HCT116 (cell line): ENCODE results near the gene R3HCC1L. TPM values are rescaled to one million over a fixed set of nuclear protein-coding genes. Genes with fewer than 3 reads are reported as not detected.

Experiments
- ATAC-seq: fragments of 200-7000 bp; cut with Tn5 transposase; 2 replicates; pipeline ENCODE4 v1.9.1; 2020; ENCODE audit warnings: mild to moderate bottlenecking, moderate library complexity
- BruUV-seq: library from RNA; stranded (reverse); fragments of 400-500 nt; replicated peaks from 2 replicates; lab custom pipeline; 2021; lab: Mats Ljungman, UMichigan
- CTCF ChIA-PET: fragments of 300-600 bp; sonication (Branson Sonifier 250); formaldehyde crosslinking; loops from one replicate; lab custom pipeline; 2021; ENCODE audit warnings: antibody characterized with exemption; lab: Charles Lee
- POLR2A ChIA-PET: fragments of 300-600, 350-600 bp; sonication (Branson Sonifier 250); formaldehyde crosslinking; loops from one replicate; lab custom pipeline; 2021; ENCODE audit warnings: antibody characterized with exemption; lab: Charles Lee
- RAD21 ChIA-PET, 2 experiments: fragments of 300-600 bp; sonication (Branson Sonifier 250); formaldehyde crosslinking; loops; one replicate each; lab custom pipeline; 2023; ENCODE audit warnings: low total read pairs in 2 of 2; ENCODE audit not compliant: uncharacterized antibody in 2 of 2, unreplicated experiment in 2 of 2, low non-redundant PET in 1 of 2; lab: Charles Lee
- DNase-seq: peaks from one replicate; pipeline ENCODE4 v3.0.0-alpha.2; 2010; ENCODE audit warnings: low read depth, low spot score
- H2AFZ ChIP-seq: fragments of 200-600 bp; shearing (Covaris generic), sonication (generic); 2 replicates; pipeline ENCODE4 v1.6.1; 2017; ENCODE audit warnings: low read depth, mixed run types, mixed read lengths, antibody characterized with exemption, low read length; ENCODE audit not compliant: poor library complexity, severe bottlenecking
- H3K27ac ChIP-seq: 2 replicates; pipeline ENCODE4 v1.5.1; 2012; ENCODE audit warnings: low read depth, low read length
- H3K27me3 ChIP-seq: fragments of 200-600 bp; sonication (generic); 2 replicates; pipeline ENCODE4 v1.6.1; 2016; ENCODE audit warnings: mixed run types, low read length, mixed read lengths; ENCODE audit not compliant: insufficient read depth
- H3K36me3 ChIP-seq, 2 experiments: fragments of 200-500 bp in 1 of 2; fragments of 200-600 bp in 1 of 2; sonication (Bioruptor generic) in 1 of 2; sonication (generic) in 1 of 2; 2 replicates each; pipeline versions ENCODE4 v1.5.1 to v1.6.1; 2014 to 2016; ENCODE audit warnings: low read length in 2 of 2, inconsistent platforms in 1 of 2, mixed read lengths in 1 of 2, mixed run types in 1 of 2; ENCODE audit not compliant: insufficient read depth in 2 of 2, control insufficient read depth in 1 of 2
- H3K4me1 ChIP-seq, 2 experiments: fragments of 200-600 bp in 1 of 2; sonication (generic) in 1 of 2; 2 replicates each; pipeline versions ENCODE4 v1.5.1 to v1.6.1; 2012 to 2017; ENCODE audit warnings: low read length in 2 of 2, inconsistent platforms in 1 of 2, mild to moderate bottlenecking in 1 of 2, mixed read lengths in 1 of 2, mixed run types in 1 of 2, moderate library complexity in 1 of 2; ENCODE audit not compliant: insufficient read depth in 2 of 2, control insufficient read depth in 1 of 2
- H3K4me2 ChIP-seq: fragments of 200-600 bp; sonication (generic); 2 replicates; pipeline ENCODE4 v1.6.1; 2017; ENCODE audit warnings: mixed run types, low read length, mixed read lengths
- H3K4me3 ChIP-seq, 2 experiments: fragments of 200-600 bp in 1 of 2; sonication (generic) in 1 of 2; replicated peaks in 1 of 2; 2 replicates each; pipeline ENCODE4 v1.5.1; 2011 to 2016; ENCODE audit warnings: low read length in 2 of 2, control low read depth in 1 of 2, low read depth in 1 of 2, mild to moderate bottlenecking in 1 of 2, mixed read lengths in 1 of 2, mixed run types in 1 of 2
- H3K79me2 ChIP-seq: fragments of 200-600 bp; sonication (generic); 2 replicates; pipeline ENCODE4 v1.6.1; 2017; ENCODE audit warnings: mild to moderate bottlenecking, mixed run types, low read length, moderate library complexity, mixed read lengths; ENCODE audit not compliant: insufficient read depth
- H3K9ac ChIP-seq: fragments of 200-600 bp; sonication (generic); 2 replicates; pipeline ENCODE4 v1.6.1; 2016; ENCODE audit warnings: low read length, mixed read lengths
- H3K9me2 ChIP-seq: fragments of 200-600 bp; sonication (generic), shearing (Covaris generic); 2 replicates; pipeline ENCODE4 v1.6.1; 2017; ENCODE audit warnings: mixed run types, mild to moderate bottlenecking, moderate library complexity; ENCODE audit not compliant: insufficient read depth
- H3K9me3 ChIP-seq, 2 experiments: fragments of 200-500 bp in 1 of 2; fragments of 200-600 bp in 1 of 2; sonication (Bioruptor generic) in 1 of 2; sonication (generic) in 1 of 2; 2 replicates each; pipeline ENCODE4 v1.6.1; 2014 to 2017; ENCODE audit warnings: low read length in 2 of 2, mixed read lengths in 2 of 2, inconsistent platforms in 1 of 2, low read depth in 1 of 2, mild to moderate bottlenecking in 1 of 2, mixed run types in 1 of 2, moderate library complexity in 1 of 2; ENCODE audit not compliant: control insufficient read depth in 1 of 2, insufficient read depth in 1 of 2
- H4K20me1 ChIP-seq: fragments of 200-600 bp; sonication (generic), shearing (Covaris generic); 2 replicates; pipeline ENCODE4 v1.6.1; 2017; ENCODE audit warnings: mixed run types, mild to moderate bottlenecking, moderate library complexity; ENCODE audit not compliant: insufficient read depth
- CBX3 ChIP-seq: IDR thresholded peaks from 2 replicates; pipeline ENCODE4 v1.6.1; 2012; ENCODE audit warnings: low read depth
- CEBPB ChIP-seq: IDR thresholded peaks from 2 replicates; pipeline ENCODE4 v1.6.1; 2012; ENCODE audit warnings: low read depth
- ELF1 ChIP-seq: IDR thresholded peaks from 2 replicates; pipeline ENCODE4 v1.6.1; 2012; ENCODE audit warnings: low read depth, borderline replicate concordance
- EZH2phosphoT487 ChIP-seq: fragments of 200-600 bp; IDR thresholded peaks from 2 replicates; pipeline ENCODE4 v1.6.1; 2018; ENCODE audit warnings: antibody characterized with exemption, borderline replicate concordance
- FOSL1 ChIP-seq: IDR thresholded peaks from 2 replicates; pipeline ENCODE4 v1.6.1; 2012; ENCODE audit warnings: low read depth
- JUND ChIP-seq: IDR thresholded peaks from 2 replicates; pipeline ENCODE4 v1.6.1; 2012
- POLR2AphosphoS5 ChIP-seq: IDR thresholded peaks from 2 replicates; pipeline ENCODE4 v1.6.1; 2011; ENCODE audit warnings: mild to moderate bottlenecking, low read depth, low read length, moderate library complexity
- RAD21 ChIP-seq: IDR thresholded peaks from 2 replicates; pipeline ENCODE4 v1.6.1; 2012; ENCODE audit warnings: low read depth, mild to moderate bottlenecking
- SIN3A ChIP-seq: IDR thresholded peaks from 2 replicates; pipeline ENCODE4 v1.6.1; 2012; ENCODE audit warnings: low read depth
- SP1 ChIP-seq: IDR thresholded peaks from 2 replicates; pipeline ENCODE4 v1.6.1; 2012; ENCODE audit warnings: low read depth
- SRF ChIP-seq: IDR thresholded peaks from 2 replicates; pipeline ENCODE4 v1.6.1; 2012; ENCODE audit warnings: low read depth
- TCF7L2 ChIP-seq: IDR thresholded peaks from 2 replicates; pipeline ENCODE4 v1.7.0; 2011; ENCODE audit warnings: borderline replicate concordance, inconsistent platforms; ENCODE audit not compliant: insufficient read depth, insufficient read length; ENCODE audit errors: extremely low read depth
- YY1 ChIP-seq: IDR thresholded peaks from 2 replicates; pipeline ENCODE4 v1.6.1; 2011; ENCODE audit warnings: low read length, low read depth, moderate library complexity, mild to moderate bottlenecking; ENCODE audit not compliant: insufficient replicate concordance; ENCODE audit errors: extremely low read depth
- ZNF274 ChIP-seq: fragments of 200-500 bp; sonication (Bioruptor generic); IDR thresholded peaks from 2 replicates; pipeline ENCODE4 v1.6.1; 2014; ENCODE audit warnings: mild to moderate bottlenecking, low read depth, low read length, inconsistent platforms
- intact Hi-C: fragments of 100-400 bp; cut with micrococcal nuclease; formaldehyde crosslinking; loops from 2 replicates; pipeline ENCODE4 v1.10.0; 2022
- total RNA-seq: library from RNA; stranded (reverse); gene quantifications from one replicate; pipeline ENCODE4 v1.2.1, GENCODE V29; 2021; ENCODE audit not compliant: unreplicated experiment
- TF ChIP-seq, protein P1 (sequence below): IDR thresholded peaks from 2 replicates; pipeline ENCODE4 v1.6.1; 2011; ENCODE audit warnings: mild to moderate bottlenecking, low read length, moderate library complexity; ENCODE audit not compliant: insufficient replicate concordance; ENCODE audit errors: extremely low read depth
- TF ChIP-seq, protein P2 (sequence below): IDR thresholded peaks from 2 replicates; pipeline ENCODE4 v1.6.1; 2012; ENCODE audit warnings: low read depth
- TF ChIP-seq, protein P3 (sequence below): IDR thresholded peaks from 2 replicates; pipeline ENCODE4 v1.6.1; 2012
- TF ChIP-seq, protein P4 (sequence below): IDR thresholded peaks from 2 replicates; pipeline ENCODE4 v1.6.1; 2012

The R3HCC1L gene
- total RNA-seq, 1 experiment from 2014 or later, result 9.3 TPM

DNA sequence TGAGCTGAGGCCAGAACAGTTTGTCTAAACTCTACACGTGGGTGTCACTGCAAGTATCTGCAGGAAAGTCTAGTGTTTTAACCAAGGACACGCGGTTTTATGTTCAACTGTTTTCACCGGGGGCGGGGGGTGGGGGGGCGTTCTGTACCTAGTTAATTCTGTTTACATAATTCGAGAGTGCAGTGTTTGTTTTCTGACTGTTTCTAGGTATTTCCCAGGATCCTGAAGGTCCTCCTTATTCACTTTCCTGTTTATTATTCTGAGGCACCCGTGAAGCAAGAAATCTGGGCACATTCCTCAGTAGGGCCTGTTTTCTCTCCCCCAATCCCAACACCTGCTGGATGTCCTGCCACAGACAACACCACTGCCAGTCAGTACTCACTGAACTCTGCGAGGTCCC lies 125.9 kb downstream of the R3HCC1L start:
- CTCF ChIA-PET, result no interaction called here
- TF ChIP-seq SRF (no peak), POLR2AphosphoS5 (no peak), YY1 (no peak), CEBPB (no peak), SP1 (no peak), ZNF274 (no peak), ELF1 (no peak), SIN3A (no peak), JUND (no peak), TCF7L2 (no peak), CBX3 (no peak), RAD21 (no peak), FOSL1 (no peak), EZH2phosphoT487 (no peak)
- TF ChIP-seq, protein P1, sequence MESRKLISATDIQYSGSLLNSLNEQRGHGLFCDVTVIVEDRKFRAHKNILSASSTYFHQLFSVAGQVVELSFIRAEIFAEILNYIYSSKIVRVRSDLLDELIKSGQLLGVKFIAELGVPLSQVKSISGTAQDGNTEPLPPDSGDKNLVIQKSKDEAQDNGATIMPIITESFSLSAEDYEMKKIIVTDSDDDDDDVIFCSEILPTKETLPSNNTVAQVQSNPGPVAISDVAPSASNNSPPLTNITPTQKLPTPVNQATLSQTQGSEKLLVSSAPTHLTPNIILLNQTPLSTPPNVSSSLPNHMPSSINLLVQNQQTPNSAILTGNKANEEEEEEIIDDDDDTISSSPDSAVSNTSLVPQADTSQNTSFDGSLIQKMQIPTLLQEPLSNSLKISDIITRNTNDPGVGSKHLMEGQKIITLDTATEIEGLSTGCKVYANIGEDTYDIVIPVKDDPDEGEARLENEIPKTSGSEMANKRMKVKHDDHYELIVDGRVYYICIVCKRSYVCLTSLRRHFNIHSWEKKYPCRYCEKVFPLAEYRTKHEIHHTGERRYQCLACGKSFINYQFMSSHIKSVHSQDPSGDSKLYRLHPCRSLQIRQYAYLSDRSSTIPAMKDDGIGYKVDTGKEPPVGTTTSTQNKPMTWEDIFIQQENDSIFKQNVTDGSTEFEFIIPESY, result no peak
- TF ChIP-seq, protein P2, sequence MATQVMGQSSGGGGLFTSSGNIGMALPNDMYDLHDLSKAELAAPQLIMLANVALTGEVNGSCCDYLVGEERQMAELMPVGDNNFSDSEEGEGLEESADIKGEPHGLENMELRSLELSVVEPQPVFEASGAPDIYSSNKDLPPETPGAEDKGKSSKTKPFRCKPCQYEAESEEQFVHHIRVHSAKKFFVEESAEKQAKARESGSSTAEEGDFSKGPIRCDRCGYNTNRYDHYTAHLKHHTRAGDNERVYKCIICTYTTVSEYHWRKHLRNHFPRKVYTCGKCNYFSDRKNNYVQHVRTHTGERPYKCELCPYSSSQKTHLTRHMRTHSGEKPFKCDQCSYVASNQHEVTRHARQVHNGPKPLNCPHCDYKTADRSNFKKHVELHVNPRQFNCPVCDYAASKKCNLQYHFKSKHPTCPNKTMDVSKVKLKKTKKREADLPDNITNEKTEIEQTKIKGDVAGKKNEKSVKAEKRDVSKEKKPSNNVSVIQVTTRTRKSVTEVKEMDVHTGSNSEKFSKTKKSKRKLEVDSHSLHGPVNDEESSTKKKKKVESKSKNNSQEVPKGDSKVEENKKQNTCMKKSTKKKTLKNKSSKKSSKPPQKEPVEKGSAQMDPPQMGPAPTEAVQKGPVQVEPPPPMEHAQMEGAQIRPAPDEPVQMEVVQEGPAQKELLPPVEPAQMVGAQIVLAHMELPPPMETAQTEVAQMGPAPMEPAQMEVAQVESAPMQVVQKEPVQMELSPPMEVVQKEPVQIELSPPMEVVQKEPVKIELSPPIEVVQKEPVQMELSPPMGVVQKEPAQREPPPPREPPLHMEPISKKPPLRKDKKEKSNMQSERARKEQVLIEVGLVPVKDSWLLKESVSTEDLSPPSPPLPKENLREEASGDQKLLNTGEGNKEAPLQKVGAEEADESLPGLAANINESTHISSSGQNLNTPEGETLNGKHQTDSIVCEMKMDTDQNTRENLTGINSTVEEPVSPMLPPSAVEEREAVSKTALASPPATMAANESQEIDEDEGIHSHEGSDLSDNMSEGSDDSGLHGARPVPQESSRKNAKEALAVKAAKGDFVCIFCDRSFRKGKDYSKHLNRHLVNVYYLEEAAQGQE, result no peak
- TF ChIP-seq, protein P3, sequence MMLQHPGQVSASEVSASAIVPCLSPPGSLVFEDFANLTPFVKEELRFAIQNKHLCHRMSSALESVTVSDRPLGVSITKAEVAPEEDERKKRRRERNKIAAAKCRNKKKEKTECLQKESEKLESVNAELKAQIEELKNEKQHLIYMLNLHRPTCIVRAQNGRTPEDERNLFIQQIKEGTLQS, result no peak
- TF ChIP-seq, protein P4, sequence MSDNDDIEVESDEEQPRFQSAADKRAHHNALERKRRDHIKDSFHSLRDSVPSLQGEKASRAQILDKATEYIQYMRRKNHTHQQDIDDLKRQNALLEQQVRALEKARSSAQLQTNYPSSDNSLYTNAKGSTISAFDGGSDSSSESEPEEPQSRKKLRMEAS, result no peak
- no peak overlapping the region for H3K27ac ChIP-seq
- no peaks in the 10 kb centered on the region for H4K20me1 ChIP-seq
- no peaks in the 10 kb centered on the region for H3K36me3 ChIP-seq
- no peak overlapping the region for H3K4me3 ChIP-seq
- ATAC-seq, result no peak
- no peak overlapping the region for H2AFZ ChIP-seq
- BruUV-seq, result no TSS peak
- H3K9ac ChIP-seq, result no peak overlapping the region
- no peak overlapping the region for H3K4me2 ChIP-seq
- H3K4me1 ChIP-seq, result peaks cover 0 to 24% of the 10 kb centered on the region in 2 experiments; a peak in 3 of 4 replicates
- H3K27me3 ChIP-seq, result no peaks in the 10 kb centered on the region
- intact Hi-C loops, result loop anchor here (10.0 kb wide), 1 partner anchor 154 kb away; the partner anchor contains the start of gene PYROXD2
- H3K9me2 ChIP-seq, result no peaks in the 10 kb centered on the region
- H3K9me3 ChIP-seq, result no peaks in the 10 kb centered on the region
- RAD21 ChIA-PET, result no interaction called here
- DNase-seq, result no peak
- no peaks in the 10 kb centered on the region for H3K79me2 ChIP-seq
- POLR2A ChIA-PET, result no interaction called here
